GM12878 (cell line): Measurements from ENCODE around the gene ARHGAP44. TPM values are rescaled to one million over a fixed set of nuclear protein-coding genes. Genes with fewer than 3 reads are reported as not detected.

Experiments used
- ATAC-seq: fragments of 200-7000 bp; cut with Tn5 transposase; 3 replicates; pipeline ENCODE4 v1.9.1; 2020; ENCODE audit warnings: mild to moderate bottlenecking, moderate library complexity
- BruUV-seq: library from RNA; stranded (reverse); fragments of 400-500 nt; replicated peaks from 2 replicates; lab custom pipeline; 2021; lab: Mats Ljungman, UMichigan
- CTCF ChIA-PET: fragments of 300-600 bp; sonication (Branson Sonifier 250); formaldehyde crosslinking; extraction: SDS; loops from one replicate; lab custom pipeline; 2021; ENCODE audit warnings: inconsistent platforms; lab: Yijun Ruan, JAX
- POLR2A ChIA-PET: fragments of 350-600 bp; formaldehyde crosslinking; extraction: SDS; loops from one replicate; lab custom pipeline; 2021; ENCODE audit warnings: inconsistent platforms; lab: Charles Lee
- RAD21 ChIA-PET: fragments of 300-600 bp; sonication (Branson Sonifier 250); formaldehyde crosslinking; loops from one replicate; lab custom pipeline; 2023; ENCODE audit warnings: antibody characterized with exemption; ENCODE audit not compliant: unreplicated experiment; lab: Charles Lee
- SMC1A ChIA-PET: fragments of 300-600 bp; sonication (Branson Sonifier 250); formaldehyde crosslinking; loops from one replicate; lab custom pipeline; 2023; ENCODE audit not compliant: unreplicated experiment, uncharacterized antibody; lab: Charles Lee
- DNase-seq: peaks from one replicate; pipeline ENCODE4 v3.0.0-alpha.2; 2011; ENCODE audit warnings: low read depth, low spot score
- FAIRE-seq: peaks from 3 replicates; lab custom pipeline; 2011; peaks lifted over from hg19 to GRCh38; lab: Jason Lieb, UNC
- H2AFZ ChIP-seq: 2 replicates; pipeline ENCODE4 v1.6.0; 2011; ENCODE audit warnings: low read depth, low read length, control low read depth; ENCODE audit not compliant: control insufficient read depth
- H3K27ac ChIP-seq: 2 replicates; pipeline ENCODE4 v1.5.1; 2011; ENCODE audit warnings: control low read depth; ENCODE audit not compliant: control insufficient read depth, insufficient read depth
- H3K27me3 ChIP-seq, 2 experiments: replicated peaks in 1 of 2; 2 replicates each; pipeline versions ENCODE4 v1.6.0 to v1.6.1; 2011; ENCODE audit warnings: low read length in 1 of 2; ENCODE audit not compliant: control insufficient read depth in 2 of 2, insufficient read depth in 2 of 2
- H3K36me3 ChIP-seq, 2 experiments: 2 replicates each; pipeline ENCODE4 v1.5.1; 2011; ENCODE audit warnings: low read length in 1 of 2; ENCODE audit not compliant: control insufficient read depth in 2 of 2, insufficient read depth in 2 of 2
- H3K4me1 ChIP-seq: 2 replicates; pipeline ENCODE4 v1.6.1; 2011; ENCODE audit warnings: mild to moderate bottlenecking, low read length, moderate library complexity, mixed read lengths; ENCODE audit not compliant: control insufficient read depth, insufficient read depth
- H3K4me2 ChIP-seq: 2 replicates; pipeline ENCODE4 v1.6.0; 2011; ENCODE audit warnings: control low read depth; ENCODE audit not compliant: control insufficient read depth, insufficient read depth
- H3K4me3 ChIP-seq: fragments of 200-600 bp; sonication (generic); 2 replicates; pipeline ENCODE4 v1.5.1; 2016
- H3K79me2 ChIP-seq: 2 replicates; pipeline ENCODE4 v1.6.0; 2011; ENCODE audit warnings: low read length; ENCODE audit not compliant: control insufficient read depth, insufficient read depth
- H3K9ac ChIP-seq: 2 replicates; pipeline ENCODE4 v1.8.0; 2011; ENCODE audit warnings: low read length, control low read depth, mixed read lengths; ENCODE audit not compliant: control insufficient read depth, insufficient read depth
- H3K9me3 ChIP-seq: replicated peaks from 3 replicates; pipeline ENCODE4 v1.5.1; 2011; ENCODE audit warnings: mild to moderate bottlenecking, low read length; ENCODE audit not compliant: control insufficient read depth, insufficient read depth
- H4K20me1 ChIP-seq: 2 replicates; pipeline ENCODE4 v1.6.0; 2011; ENCODE audit not compliant: control insufficient read depth, insufficient read depth
- CBX5 ChIP-seq: sonication (generic); IDR thresholded peaks from 2 replicates; pipeline ENCODE4 v1.6.1; 2016; ENCODE audit warnings: low read depth, moderate library complexity, mild to moderate bottlenecking, inconsistent platforms
- CEBPB ChIP-seq, 2 experiments: fragments of 150-350 bp in 1 of 2; IDR thresholded peaks; 2 replicates each; pipeline ENCODE4 v1.6.1; 2012 to 2014; ENCODE audit warnings: low read depth in 2 of 2, low read length in 2 of 2, borderline replicate concordance in 1 of 2, inconsistent platforms in 1 of 2
- E4F1 ChIP-seq: fragments of 450-650 bp; IDR thresholded peaks from 2 replicates; pipeline ENCODE4 v1.6.1; 2018; ENCODE audit warnings: borderline replicate concordance, mild to moderate bottlenecking; ENCODE audit not compliant: partially characterized antibody
- ETV6 ChIP-seq, 2 experiments: fragments of 450-650 bp in 1 of 2; IDR thresholded peaks in 1 of 2; conservative IDR thresholded peaks in 1 of 2; 2 replicates each; pipeline ENCODE4 v1.6.1; 2014; ENCODE audit warnings: antibody characterized with exemption in 1 of 2, borderline replicate concordance in 1 of 2, low read depth in 1 of 2, mild to moderate bottlenecking in 1 of 2, moderate library complexity in 1 of 2
- GATAD2B ChIP-seq: fragments of 450-650 bp; conservative IDR thresholded peaks from 2 replicates; pipeline ENCODE4 v1.6.1; 2017; ENCODE audit warnings: low read depth, mild to moderate bottlenecking, moderate library complexity
- HDAC6 ChIP-seq: fragments of 200-600 bp; sonication (generic); IDR thresholded peaks from one replicate; pipeline ENCODE4 v1.8.0; 2017; ENCODE audit warnings: antibody characterized with exemption; ENCODE audit not compliant: unreplicated experiment
- IRF4 ChIP-seq: IDR thresholded peaks from 2 replicates; pipeline ENCODE4 v1.6.1; 2011; ENCODE audit warnings: low read depth, low read length
- JUNB ChIP-seq: IDR thresholded peaks from 2 replicates; pipeline ENCODE4 v1.6.1; 2016; ENCODE audit warnings: antibody characterized with exemption, mild to moderate bottlenecking
- KDM1A ChIP-seq: fragments of 200-600 bp; sonication (generic); IDR thresholded peaks from 2 replicates; pipeline ENCODE4 v1.6.1; 2016; ENCODE audit warnings: borderline replicate concordance
- NKRF ChIP-seq: fragments of 450-650 bp; conservative IDR thresholded peaks from 2 replicates; pipeline ENCODE4 v1.6.1; 2017; ENCODE audit warnings: mild to moderate bottlenecking, moderate library complexity
- NR2C2 ChIP-seq: IDR thresholded peaks from 2 replicates; pipeline ENCODE4 v1.6.1; 2011; ENCODE audit warnings: borderline replicate concordance, low read depth; ENCODE audit not compliant: control insufficient read depth, insufficient read length
- SUZ12 ChIP-seq: fragments of 200-600 bp; sonication (generic); IDR thresholded peaks from one replicate; pipeline ENCODE4 v1.6.1; 2018; ENCODE audit warnings: antibody characterized with exemption, mild to moderate bottlenecking; ENCODE audit not compliant: unreplicated experiment
- ZNF207 ChIP-seq: fragments of 450-650 bp; IDR thresholded peaks from 2 replicates; pipeline ENCODE4 v1.6.1; 2014; ENCODE audit warnings: antibody characterized with exemption, mild to moderate bottlenecking, borderline replicate concordance
- ZNF217 ChIP-seq: fragments of 450-650 bp; IDR thresholded peaks from 2 replicates; pipeline ENCODE4 v1.6.1; 2017; ENCODE audit warnings: antibody characterized with exemption, mild to moderate bottlenecking
- WGBS: methylation state at CpG from one replicate; pipeline ENCODE4 v1.1.6; 2016; ENCODE audit warnings: low lambda C conversion rate; ENCODE audit not compliant: insufficient replicate concordance, insufficient coverage; ENCODE audit errors: missing lambda C conversion rate; 5-methylcytosine and 5-hydroxymethylcytosine counted together
- in situ Hi-C: fragments of 300-500 bp; cut with MboI; formaldehyde crosslinking; loops from 9 replicates; pipeline ENCODE4 v1.14.3; 2018; ENCODE audit warnings: mixed read lengths
- intact Hi-C: fragments of 100-400 bp; cut with micrococcal nuclease; formaldehyde crosslinking; loops from one replicate; pipeline ENCODE4 v1.14.2; 2022; ENCODE audit not compliant: unreplicated experiment
- polyA plus RNA-seq, 11 experiments: library from polyadenylated mRNA; depleted of rRNA in 4 of 11; unstranded in 6 of 11; stranded (reverse) in 5 of 11; fragments of >200 nt; fragmentation: Nextera tagmentation in 4 of 11; fragmentation: Illumina TruSeq in 1 of 11; extraction: Ambion mirVana in 4 of 11; extraction: Trizol in 1 of 11; gene quantifications; 1 replicate in 1 of 11; 2 replicates in 10 of 11; pipeline versions ENCODE4 v1.2.1 to v1.2.3, GENCODE V29; 2011 to 2016; ENCODE audit warnings: inconsistent platforms in 2 of 11, missing spikeins in 2 of 11, low read depth in 1 of 11
- total RNA-seq, 4 experiments: library from RNA; depleted of rRNA in 3 of 4; stranded (reverse); fragments of >200 nt in 3 of 4; fragmentation: Illumina TruSeq in 1 of 4; extraction: Trizol in 1 of 4; gene quantifications; 2 replicates each; pipeline versions ENCODE4 v1.2.1 to v1.2.3, GENCODE V29; 2013 to 2021
- TF ChIP-seq, protein P1 (sequence below): fragments of 450-650 bp; formaldehyde crosslinking; IDR thresholded peaks from 2 replicates; pipeline ENCODE4 v1.5.0; 2022; ENCODE audit warnings: mild to moderate bottlenecking, missing genetic modification characterization

The ARHGAP44 gene
- total and polyA plus RNA-seq, 10 of the 15 experiments (the other 5 are each of a cell fraction or from before 2014, with no cell fraction given): 0.11 to 1.2 (median 0.48) TPM

- Histone ChIP-seq H3K9ac (no peak overlapping the region), H3K4me3 (no peak overlapping the region), H2AFZ (no peak overlapping the region), H3K36me3 (no peaks in the 10 kb centered on the region; a peak in 1 of 4 replicates), H3K9me3 (no peaks in the 10 kb centered on the region; the same call in 2 of the 3 replicates), H3K4me1 (no peaks in the 10 kb centered on the region), H4K20me1 (no peaks in the 10 kb centered on the region), H3K27ac (no peak overlapping the region), H3K27me3 (no peaks in the 10 kb centered on the region), H3K4me2 (no peak overlapping the region), H3K79me2 (no peaks in the 10 kb centered on the region)
- ChIA-PET RAD21 (no interaction called here), POLR2A (no interaction called here), SMC1A (no interaction called here), CTCF (no interaction called here)
- DNase-seq (no peak), FAIRE-seq (no peak), ATAC-seq (no peak)
- 34% methylated on average over 5 of the region's 5 CpGs for WGBS
- TF ChIP-seq ZNF207 (no peak), JUNB (no peak), E4F1 (no peak), SUZ12 (no peak), CBX5 (no peak), ETV6 (conservative IDR thresholded peaks at IDR 0.05 in 1 of 2, IDR thresholded peaks at IDR 0.05 in 1 of 2; ENCODE audit: borderline replicate concordance in 1 of 2, low read depth in 1 of 2) (no peak), NKRF (no peak), GATAD2B (no peak), NR2C2 (no peak), ZNF217 (no peak), KDM1A (no peak), HDAC6 (no peak), IRF4 (no peak), CEBPB (IDR thresholded peaks at IDR 0.05; ENCODE audit: borderline replicate concordance in 1 of 2, low read depth in 2 of 2, low read length in 2 of 2) (no peak)
- TF ChIP-seq, protein P1, sequence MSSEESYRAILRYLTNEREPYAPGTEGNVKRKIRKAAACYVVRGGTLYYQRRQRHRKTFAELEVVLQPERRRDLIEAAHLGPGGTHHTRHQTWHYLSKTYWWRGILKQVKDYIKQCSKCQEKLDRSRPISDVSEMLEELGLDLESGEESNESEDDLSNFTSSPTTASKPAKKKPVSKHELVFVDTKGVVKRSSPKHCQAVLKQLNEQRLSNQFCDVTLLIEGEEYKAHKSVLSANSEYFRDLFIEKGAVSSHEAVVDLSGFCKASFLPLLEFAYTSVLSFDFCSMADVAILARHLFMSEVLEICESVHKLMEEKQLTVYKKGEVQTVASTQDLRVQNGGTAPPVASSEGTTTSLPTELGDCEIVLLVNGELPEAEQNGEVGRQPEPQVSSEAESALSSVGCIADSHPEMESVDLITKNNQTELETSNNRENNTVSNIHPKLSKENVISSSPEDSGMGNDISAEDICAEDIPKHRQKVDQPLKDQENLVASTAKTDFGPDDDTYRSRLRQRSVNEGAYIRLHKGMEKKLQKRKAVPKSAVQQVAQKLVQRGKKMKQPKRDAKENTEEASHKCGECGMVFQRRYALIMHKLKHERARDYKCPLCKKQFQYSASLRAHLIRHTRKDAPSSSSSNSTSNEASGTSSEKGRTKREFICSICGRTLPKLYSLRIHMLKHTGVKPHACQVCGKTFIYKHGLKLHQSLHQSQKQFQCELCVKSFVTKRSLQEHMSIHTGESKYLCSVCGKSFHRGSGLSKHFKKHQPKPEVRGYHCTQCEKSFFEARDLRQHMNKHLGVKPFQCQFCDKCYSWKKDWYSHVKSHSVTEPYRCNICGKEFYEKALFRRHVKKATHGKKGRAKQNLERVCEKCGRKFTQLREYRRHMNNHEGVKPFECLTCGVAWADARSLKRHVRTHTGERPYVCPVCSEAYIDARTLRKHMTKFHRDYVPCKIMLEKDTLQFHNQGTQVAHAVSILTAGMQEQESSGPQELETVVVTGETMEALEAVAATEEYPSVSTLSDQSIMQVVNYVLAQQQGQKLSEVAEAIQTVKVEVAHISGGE (CRISPR knock-in tag): no peak
- intact Hi-C loops (no loop called here), in situ Hi-C loops (no loop called here)
- BruUV-seq: no TSS peak
These were observed 166.2 kb downstream of the ARHGAP44 start for GRCh38 chr17:12955521-12955920.
